HG03095 (cell line): ENCODE data around the gene GLT1D1.

Experiments used
- ATAC-seq: cut with Tn5 transposase; IDR thresholded peaks from one replicate; pipeline ENCODE4 v1.9.1; 2021; ENCODE audit warnings: moderate library complexity; ENCODE audit not compliant: unreplicated experiment

The GLT1D1 gene

DNA sequence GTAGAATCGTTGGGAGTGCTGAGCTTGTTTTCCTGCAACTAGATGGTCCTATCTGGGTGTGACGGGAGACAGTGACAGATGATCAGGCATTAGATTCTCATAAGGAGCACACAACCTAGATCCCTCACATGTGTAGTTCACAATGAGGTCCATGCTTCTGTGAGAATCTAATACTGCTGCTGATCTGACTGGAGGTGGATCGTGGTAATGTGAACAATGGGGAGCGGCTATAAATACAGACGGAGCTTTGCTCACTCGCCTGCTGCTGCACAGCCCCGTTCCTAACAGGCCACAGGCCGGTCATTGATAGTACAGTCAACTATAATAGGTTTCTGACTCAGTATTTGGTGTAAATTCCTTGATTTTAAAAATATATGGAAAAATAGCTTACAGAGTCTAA lies 138.8 kb downstream of the GLT1D1 start:
- ATAC-seq, result no peak

DNA sequence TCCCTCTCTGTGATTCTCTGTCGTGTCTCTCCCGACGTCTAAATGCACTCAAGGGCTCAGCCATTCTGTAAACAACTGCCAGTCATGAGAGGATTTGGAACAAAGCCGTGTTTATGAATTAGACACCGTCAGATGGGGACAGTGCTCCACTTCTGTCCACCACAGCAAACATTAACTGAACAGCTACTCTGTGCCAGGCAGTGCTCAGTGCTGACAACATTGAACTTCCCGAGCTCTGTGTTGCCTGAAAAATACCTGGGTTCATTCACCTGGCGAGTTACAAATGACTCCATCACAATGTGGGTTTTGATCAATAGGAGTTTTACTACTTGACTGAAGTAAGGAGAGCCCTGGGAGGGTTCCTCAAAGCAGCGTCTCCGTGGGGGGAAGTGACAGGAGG lies 139.3 kb downstream of the GLT1D1 start:
- ATAC-seq, result no peak

DNA sequence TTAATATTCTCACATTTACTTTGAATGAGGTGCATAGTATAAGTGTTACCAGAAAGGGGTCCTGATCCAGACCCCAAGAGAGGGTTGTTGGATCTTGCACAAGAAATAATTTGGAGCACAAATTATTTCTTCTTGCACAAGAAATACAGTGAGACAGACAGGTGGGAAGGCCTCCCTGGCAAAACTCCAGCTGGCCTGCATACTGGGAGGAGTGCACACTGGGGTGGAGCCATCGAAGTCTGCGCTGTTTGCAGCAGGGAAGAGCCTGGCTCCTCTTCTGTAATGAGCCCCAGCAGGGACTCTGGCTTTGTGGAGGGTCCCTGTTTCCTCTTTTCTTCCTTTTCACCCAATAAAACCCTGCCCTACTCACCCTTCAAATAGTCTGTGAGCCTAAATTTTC lies 141.6 kb downstream of the GLT1D1 start:
- no peak for ATAC-seq

DNA sequence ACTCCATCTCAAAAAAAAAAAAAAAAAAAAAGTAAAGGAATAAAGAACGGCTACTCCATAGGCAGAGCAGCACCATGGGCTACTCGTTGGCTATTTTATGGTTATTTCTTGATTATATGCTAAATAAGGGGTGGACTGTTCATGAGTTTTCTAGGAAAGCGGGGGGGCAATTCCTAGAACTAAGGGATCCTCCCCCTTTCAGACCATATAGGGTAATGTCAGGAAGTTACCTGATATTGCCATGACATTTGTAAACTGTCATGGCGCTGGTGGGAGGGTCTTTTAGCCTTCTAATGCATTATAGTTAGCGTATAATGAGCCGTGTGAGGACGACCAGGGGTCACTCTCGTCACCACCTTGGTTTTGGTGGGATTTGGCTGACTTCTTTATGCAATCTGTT lies 142.3 kb downstream of the GLT1D1 start:
- ATAC-seq, result no peak

DNA sequence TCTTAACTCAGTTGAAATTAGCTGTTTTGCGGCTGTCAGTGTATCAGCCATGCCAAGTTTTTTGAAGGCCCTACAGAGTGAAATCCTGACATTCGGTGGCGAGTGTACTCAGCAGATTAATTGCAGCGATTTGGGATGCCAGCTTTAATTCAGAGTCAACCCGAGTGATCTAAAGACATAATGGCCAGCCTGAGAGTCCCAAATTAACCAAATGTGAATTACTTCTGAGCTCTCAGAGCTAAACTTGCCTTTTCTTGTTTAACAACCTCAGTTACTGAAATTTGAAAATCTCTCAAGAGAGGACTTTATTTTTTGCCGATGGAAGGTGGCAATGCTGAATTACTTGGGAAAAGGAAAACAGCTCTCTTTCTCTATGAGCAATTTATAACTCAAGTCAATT lies 148.5 kb downstream of the GLT1D1 start:
- no peak for ATAC-seq

DNA sequence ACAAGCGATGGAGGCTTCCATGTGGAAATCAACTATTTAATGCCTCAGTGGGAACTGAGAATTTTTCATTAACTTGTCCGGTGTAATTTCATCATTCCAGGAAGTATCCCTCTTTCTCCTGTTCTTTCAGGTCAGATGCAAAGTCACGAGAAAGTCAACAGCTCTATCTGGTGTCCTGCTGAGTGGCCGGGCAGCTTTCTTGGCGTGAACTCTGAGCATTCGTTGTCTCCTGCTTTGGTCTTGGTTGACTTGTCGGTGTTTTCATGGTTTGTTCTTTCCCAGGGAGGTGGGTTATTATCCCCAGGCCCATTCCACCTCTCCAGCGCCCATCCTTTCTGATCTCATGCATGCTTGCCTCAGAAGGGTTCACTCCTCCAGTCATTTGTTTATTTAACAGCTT lies 149.1 kb downstream of the GLT1D1 start:
- ATAC-seq, result no peak

DNA sequence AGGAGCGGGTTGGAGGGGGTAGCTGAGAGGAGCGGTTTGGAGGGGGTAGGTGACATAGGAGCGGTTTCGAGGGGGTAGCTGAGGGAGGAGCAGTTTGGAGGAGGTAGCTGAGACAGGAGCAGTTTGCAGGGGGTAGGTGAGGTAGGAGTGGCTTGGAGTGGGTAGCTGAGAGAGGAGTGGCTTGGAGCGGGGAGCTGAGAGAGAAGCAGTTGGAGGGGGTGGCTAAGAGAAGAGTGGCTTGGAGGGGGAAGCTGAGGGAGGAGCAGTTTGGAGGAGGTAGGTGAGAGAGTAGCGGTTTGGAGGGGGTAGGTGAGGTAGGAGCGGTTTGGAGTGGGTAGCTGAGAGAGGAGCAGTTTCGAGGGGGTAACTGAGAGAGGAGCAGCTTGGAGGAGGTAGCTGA lies 152.1 kb downstream of the GLT1D1 start:
- no peak for ATAC-seq

DNA sequence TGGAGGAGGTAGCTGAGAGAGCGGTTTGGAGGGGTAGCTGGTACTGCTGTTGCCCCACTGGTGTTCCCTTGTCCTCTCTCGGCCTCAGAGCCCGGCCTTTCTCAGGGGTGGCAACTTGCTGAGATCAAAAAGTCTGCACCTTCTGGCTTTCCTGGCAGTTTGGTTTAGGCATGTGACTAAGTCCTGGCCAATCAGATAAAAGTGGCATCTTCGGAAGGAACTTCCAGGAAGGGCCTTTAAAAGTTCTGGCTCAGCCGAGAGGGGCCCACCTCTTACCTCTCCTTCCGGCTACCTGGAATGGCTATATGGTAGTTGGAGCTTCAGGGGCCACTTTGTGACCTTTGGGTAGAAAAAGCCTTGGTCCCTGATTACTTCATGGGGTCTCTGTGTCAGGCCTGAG lies 152.6 kb downstream of the GLT1D1 start:
- ATAC-seq, result no peak

DNA sequence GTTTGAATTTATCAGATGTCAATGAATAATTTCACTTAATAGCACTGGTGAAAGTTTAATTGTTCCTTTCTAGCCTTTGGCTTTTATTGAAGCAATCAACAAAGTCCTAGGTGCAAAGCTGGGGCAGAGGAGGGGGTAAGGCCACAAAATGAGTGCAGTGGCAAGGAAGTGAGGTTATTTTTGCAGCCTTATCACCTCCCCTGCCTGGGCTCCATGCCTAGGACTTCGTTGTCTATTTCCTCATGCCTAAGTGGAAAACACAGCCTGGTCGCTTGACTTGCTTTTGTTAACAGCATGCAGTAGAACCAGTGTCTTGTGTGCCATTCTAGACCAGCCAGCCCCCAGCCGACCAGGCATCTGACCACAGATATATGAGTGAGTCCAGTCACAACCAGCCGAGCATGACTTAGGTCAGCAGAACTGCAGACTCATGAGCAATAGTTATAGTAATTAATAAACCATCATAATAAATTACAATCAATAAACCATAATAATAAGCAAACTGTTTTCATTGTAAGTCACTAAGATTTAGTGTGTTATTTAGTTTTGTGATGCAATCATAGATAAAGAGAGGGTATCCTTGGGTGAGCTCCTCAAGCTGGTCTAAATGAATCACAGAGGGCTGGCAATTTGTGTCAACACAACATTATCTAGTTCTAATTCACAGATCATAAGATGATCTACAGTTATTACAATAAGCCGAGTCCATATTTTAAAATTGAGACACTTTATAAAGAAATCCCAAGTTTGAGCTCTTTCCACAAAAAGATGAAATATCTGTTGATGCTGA lies 156.8 kb downstream of the GLT1D1 start:
- ATAC-seq, result no peak

DNA sequence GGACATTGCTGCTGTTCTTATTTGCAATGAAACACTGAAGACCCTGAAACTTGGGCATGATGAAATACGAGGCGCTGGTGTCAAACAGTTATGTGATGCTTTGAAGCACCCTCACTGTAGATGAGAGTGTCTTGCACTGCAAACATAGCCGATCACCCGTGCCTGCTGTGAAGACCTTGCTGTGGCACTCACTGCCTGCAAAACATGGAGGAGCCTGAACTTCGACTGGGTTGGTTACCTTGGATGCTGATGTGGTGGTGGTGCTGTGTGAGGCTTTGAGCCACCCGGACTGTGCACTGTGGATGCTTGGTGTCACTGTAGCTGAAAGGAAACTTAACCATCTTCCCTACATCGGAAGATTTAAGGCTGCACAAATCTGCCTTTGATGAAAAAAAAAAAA lies 162.9 kb downstream of the GLT1D1 start:
- ATAC-seq, result no peak

DNA sequence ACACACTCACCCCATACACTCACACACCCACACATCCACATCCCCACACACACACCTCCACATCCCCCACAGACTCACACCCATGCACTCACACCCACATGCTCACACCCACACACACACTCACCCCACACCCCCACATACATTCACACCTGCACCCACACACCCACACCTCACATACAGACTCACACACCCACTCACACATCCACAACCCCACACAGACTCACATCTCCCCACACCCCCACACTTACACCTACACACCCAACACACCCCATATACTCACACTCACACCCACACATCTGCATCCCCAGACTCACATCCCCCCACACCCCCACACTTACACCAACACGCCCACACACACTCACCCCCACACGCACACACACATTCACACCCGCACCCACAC lies 171.8 kb downstream of the GLT1D1 start:
- ATAC-seq, result no peak

DNA sequence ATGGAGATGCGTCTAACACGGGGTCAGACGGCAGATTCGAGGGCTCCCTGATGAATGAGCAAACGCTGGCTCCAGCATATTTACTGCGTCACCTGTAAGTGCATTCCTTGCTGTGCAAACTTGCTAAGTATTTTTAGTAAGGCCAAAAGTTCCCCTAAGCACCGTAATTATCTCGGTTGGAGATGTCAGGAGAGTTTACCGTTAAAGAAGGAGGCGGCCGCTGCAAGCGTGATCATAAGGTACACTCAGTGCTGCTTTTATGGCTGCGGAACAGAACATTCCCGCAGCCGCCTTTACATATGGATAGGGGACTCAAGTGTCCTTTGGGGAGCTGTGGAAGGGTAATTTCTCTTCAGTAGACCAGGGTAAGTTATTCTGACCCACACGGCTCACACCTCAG lies 175.6 kb downstream of the GLT1D1 start:
- no peak for ATAC-seq
